Calu3 (cell line): ENCODE data around the gene FAF2. TPM values are rescaled to one million over a fixed set of nuclear protein-coding genes. Genes with fewer than 3 reads are reported as not detected.

ENCODE experiments used
- BruUV-seq: library from RNA; stranded (reverse); fragments of 400-500 nt; replicated peaks from 2 replicates; lab custom pipeline; 2021; lab: Mats Ljungman, UMichigan
- CTCF ChIA-PET: fragments of 300-600 bp; sonication (Branson Sonifier 250); formaldehyde crosslinking; loops from one replicate; lab custom pipeline; 2022; ENCODE audit warnings: antibody characterized with exemption; lab: Charles Lee
- DNase-seq: peaks from one replicate; pipeline ENCODE4 v3.0.0; 2022
- H3K27ac Mint-ChIP-seq: one replicate; pipeline ENCODE4 v1.8.0; 2022; ENCODE audit warnings: mixed read lengths; ENCODE audit not compliant: unreplicated experiment
- H3K27me3 Mint-ChIP-seq: one replicate; pipeline ENCODE4 v1.8.0; 2022; ENCODE audit warnings: mixed read lengths; ENCODE audit not compliant: unreplicated experiment
- H3K36me3 Mint-ChIP-seq: one replicate; pipeline ENCODE4 v1.8.0; 2022; ENCODE audit warnings: mild to moderate bottlenecking, moderate library complexity, mixed read lengths; ENCODE audit not compliant: insufficient read depth, unreplicated experiment
- H3K4me1 Mint-ChIP-seq: one replicate; pipeline ENCODE4 v1.8.0; 2022; ENCODE audit warnings: mild to moderate bottlenecking, low read depth, mixed read lengths; ENCODE audit not compliant: unreplicated experiment
- H3K4me3 Mint-ChIP-seq: one replicate; pipeline ENCODE4 v1.8.0; 2022; ENCODE audit warnings: mild to moderate bottlenecking, low read depth, moderate library complexity, mixed read lengths; ENCODE audit not compliant: unreplicated experiment
- H3K9me3 Mint-ChIP-seq: one replicate; pipeline ENCODE4 v1.8.0; 2022; ENCODE audit warnings: low read depth, mixed read lengths; ENCODE audit not compliant: unreplicated experiment
- intact Hi-C: fragments of 100-400 bp; cut with micrococcal nuclease; formaldehyde crosslinking; loops from one replicate; pipeline ENCODE4 v1.10.0; 2022; ENCODE audit not compliant: unreplicated experiment
- total RNA-seq: library from RNA; stranded (reverse); gene quantifications from 2 replicates; pipeline ENCODE4 v1.2.3, GENCODE V29; 2022
- TF ChIP-seq, protein P1 (sequence below): fragments of 200-600 bp; IDR thresholded peaks from one replicate; pipeline ENCODE4 v1.8.0; 2022; ENCODE audit warnings: antibody characterized with exemption; ENCODE audit not compliant: unreplicated experiment

The FAF2 gene
- total RNA-seq, 1 experiment from 2014 or later = 73.6 TPM

DNA sequence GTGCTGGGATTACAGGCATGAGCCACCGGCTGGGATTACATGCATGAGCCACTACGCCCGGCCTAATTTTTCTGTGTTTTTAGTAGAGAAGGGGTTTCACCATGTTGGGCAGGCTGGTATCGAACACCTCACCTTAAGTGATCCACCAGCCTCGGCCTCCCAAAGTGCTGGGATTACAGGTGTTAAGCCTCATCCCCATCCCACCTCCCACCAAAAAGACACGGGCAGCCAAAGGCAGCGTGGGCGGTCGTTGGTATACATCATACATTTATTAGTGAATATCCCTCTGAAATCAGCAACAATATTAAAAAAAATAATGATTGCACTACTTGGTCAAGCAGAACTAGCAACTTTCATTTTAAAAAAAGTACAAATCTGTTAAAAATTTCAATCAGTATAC, 78.3 kb downstream of the FAF2 start:
- intact Hi-C loops = no loop called here
- Mint-ChIP-seq H3K27me3 (peaks cover 9% of the 10 kb centered on the region), H3K4me1 (no peaks in the 10 kb centered on the region), H3K4me3 (no peak overlapping the region), H3K9me3 (no peaks in the 10 kb centered on the region), H3K36me3 (peaks cover 11% of the 10 kb centered on the region), H3K27ac (no peak overlapping the region)
- CTCF ChIA-PET = no interaction called here
- no TSS peak for BruUV-seq
- no peak for DNase-seq
- TF ChIP-seq, protein P1, sequence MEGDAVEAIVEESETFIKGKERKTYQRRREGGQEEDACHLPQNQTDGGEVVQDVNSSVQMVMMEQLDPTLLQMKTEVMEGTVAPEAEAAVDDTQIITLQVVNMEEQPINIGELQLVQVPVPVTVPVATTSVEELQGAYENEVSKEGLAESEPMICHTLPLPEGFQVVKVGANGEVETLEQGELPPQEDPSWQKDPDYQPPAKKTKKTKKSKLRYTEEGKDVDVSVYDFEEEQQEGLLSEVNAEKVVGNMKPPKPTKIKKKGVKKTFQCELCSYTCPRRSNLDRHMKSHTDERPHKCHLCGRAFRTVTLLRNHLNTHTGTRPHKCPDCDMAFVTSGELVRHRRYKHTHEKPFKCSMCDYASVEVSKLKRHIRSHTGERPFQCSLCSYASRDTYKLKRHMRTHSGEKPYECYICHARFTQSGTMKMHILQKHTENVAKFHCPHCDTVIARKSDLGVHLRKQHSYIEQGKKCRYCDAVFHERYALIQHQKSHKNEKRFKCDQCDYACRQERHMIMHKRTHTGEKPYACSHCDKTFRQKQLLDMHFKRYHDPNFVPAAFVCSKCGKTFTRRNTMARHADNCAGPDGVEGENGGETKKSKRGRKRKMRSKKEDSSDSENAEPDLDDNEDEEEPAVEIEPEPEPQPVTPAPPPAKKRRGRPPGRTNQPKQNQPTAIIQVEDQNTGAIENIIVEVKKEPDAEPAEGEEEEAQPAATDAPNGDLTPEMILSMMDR = no peak

DNA sequence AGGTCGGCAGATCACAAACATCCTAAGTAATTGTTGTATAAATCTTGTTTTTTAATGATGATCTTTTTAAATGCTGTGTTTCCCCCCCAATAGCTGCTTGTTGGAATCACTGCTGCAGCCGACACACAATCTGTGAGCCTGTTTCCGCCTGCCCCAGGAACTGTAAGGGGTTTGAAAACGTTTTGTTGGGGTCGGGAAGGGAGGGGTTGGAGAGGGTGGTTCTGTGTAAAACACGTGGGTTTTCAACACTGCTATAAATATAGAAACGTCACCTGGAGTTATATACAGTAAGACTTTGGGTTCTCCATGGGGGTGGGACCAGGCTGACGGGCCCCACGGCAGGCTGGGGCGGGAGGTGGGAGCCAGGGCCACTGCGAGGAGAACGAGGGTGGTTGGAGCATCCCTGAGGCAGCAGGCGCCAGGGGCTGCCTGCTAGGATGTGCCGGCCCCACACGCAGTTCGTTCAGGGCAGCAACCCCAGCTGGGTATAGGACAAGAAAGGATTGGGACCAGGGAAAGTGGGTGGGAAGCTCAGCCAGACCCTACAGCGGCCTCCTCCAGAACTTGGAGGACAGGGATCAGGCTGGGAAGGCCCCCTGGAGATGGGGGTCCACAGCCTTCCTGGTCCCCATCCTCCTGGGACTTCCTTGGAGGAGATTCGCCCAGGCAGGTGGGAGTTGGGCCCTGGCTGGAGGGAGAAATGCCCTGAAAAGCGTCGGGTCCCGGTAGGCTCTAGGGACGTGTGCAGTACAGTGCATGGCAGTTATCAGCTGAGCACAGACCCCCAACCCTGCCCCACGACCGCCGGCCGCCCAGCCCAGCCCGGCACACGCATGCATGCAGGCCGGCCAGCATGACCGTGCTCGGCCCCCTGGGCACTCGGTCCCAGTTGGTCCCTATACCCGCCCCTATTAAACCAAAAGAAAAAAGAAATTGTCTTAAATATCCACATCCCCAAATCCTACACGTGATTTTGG, 79.3 kb downstream of the FAF2 start:
- H3K36me3 Mint-ChIP-seq = peaks cover 11% of the 10 kb centered on the region
- no peaks in the 10 kb centered on the region for H3K9me3 Mint-ChIP-seq
- no peak for DNase-seq
- no peaks in the 10 kb centered on the region for H3K4me1 Mint-ChIP-seq
- intact Hi-C loops = no loop called here
- no peak overlapping the region for H3K4me3 Mint-ChIP-seq
- TSS peak; percentile 11 for BruUV-seq
- H3K27ac Mint-ChIP-seq = no peak overlapping the region
- CTCF ChIA-PET = no interaction called here
- peaks cover 4% of the 10 kb centered on the region for H3K27me3 Mint-ChIP-seq
- TF ChIP-seq, protein P1 = no peak

DNA sequence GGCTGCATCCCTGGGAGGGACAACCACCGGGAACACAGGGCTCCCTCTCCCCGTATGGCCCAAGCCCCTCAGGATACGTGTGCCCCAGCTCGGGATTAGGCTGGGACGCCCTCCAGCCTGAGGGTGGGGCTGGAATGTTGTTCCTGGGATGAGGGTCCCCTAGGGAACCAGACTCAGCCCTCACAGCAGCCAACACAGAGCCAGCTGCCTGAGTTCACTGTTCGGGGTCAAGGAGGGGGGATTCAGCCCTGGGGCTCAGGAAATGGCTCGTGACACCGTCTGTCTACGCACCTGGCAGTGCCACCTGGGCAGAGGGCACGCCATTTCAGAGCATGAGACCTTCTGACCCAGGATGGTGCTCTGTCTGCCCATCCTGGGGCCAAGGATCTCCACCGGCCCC, 80.1 kb downstream of the FAF2 start:
- CTCF ChIA-PET = no interaction called here
- intact Hi-C loops = no loop called here
- no peak for DNase-seq
- Mint-ChIP-seq H3K36me3 (peaks cover 11% of the 10 kb centered on the region), H3K27ac (no peak overlapping the region), H3K9me3 (no peaks in the 10 kb centered on the region), H3K4me1 (peaks cover 3% of the 10 kb centered on the region), H3K27me3 (no peaks in the 10 kb centered on the region), H3K4me3 (no peak overlapping the region)
- TF ChIP-seq, protein P1 = no peak
- no TSS peak for BruUV-seq

- intact Hi-C loops = no loop called here
- Mint-ChIP-seq H3K27ac (no peak overlapping the region), H3K4me1 (peaks cover 8% of the 10 kb centered on the region), H3K9me3 (no peaks in the 10 kb centered on the region), H3K4me3 (no peak overlapping the region), H3K36me3 (peaks cover 11% of the 10 kb centered on the region), H3K27me3 (no peaks in the 10 kb centered on the region)
- TF ChIP-seq, protein P1 = no peak
- no peak for DNase-seq
- no TSS peak for BruUV-seq
- CTCF ChIA-PET = no interaction called here
Observed at GRCh38 chr5:176528761-176529115, 80.6 kb downstream of the FAF2 start.
